ENCODE results near the gene ZNF217.
"Not testable (repeated sequence)": the region's sequence is repeated elsewhere in the genome, so short reads cannot be mapped to it uniquely, and the experiment has no call there.

Gene ZNF217

DNA sequence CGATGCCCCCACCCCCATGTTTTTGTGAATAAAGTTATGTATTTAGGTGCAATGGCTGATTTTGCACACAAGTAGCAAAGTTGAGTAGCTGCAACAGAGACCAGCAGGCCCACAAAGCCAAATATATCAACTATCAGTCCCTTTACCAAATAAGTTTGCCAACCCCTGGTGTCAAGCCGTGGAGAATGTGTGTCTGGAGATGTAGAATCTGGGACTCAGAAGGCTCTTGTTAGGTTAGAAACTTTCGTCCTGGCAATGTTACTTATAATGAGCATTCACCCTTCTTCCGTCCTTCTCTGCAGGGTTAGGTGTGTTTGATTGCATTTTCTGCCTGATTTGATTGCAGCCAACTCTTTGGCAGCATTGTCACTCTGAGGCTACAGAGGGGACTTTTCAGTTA, 57.8 kb downstream of the ZNF217 start:
- no peak for TF ChIP-seq ZFX (IDR thresholded peaks at IDR 0.05)

DNA sequence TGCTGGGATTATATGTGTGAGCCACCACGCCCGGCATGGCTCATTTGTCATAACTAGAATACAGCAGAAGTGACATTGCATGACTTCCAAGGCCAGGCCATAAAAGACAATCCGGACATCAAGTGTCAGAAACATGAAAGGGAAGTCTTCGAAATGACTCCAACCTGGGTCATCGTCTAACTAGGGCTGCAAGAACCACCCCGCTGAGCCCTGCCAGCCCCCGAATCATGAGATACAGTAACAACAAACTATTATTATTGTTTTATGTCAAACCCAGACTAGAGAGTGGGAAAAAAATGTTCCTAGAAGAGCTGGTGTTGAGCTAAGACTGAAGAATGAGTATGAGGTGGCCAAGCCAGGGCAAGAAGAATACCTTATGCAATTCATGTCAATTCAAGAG, 59.6 kb downstream of the ZNF217 start:
- TF ChIP-seq ZFX (IDR thresholded peaks at IDR 0.05), result no peak
- TF ChIP-seq CTCF (conservative IDR thresholded peaks at IDR 0.05), result no peak
- no peak overlapping the region for H3K27ac ChIP-seq

More for the DNA sequence above, 57.8 kb downstream of the ZNF217 start:
- no peak overlapping the region for H3K27ac ChIP-seq

- no peak for TF ChIP-seq ZFX (IDR thresholded peaks at IDR 0.05)
- no peak for TF ChIP-seq CTCF (conservative IDR thresholded peaks at IDR 0.05)
- H3K27ac ChIP-seq, result no peak overlapping the region
These were observed 60.1 kb downstream of the ZNF217 start for GRCh38 chr20:53533500-53533899.

DNA sequence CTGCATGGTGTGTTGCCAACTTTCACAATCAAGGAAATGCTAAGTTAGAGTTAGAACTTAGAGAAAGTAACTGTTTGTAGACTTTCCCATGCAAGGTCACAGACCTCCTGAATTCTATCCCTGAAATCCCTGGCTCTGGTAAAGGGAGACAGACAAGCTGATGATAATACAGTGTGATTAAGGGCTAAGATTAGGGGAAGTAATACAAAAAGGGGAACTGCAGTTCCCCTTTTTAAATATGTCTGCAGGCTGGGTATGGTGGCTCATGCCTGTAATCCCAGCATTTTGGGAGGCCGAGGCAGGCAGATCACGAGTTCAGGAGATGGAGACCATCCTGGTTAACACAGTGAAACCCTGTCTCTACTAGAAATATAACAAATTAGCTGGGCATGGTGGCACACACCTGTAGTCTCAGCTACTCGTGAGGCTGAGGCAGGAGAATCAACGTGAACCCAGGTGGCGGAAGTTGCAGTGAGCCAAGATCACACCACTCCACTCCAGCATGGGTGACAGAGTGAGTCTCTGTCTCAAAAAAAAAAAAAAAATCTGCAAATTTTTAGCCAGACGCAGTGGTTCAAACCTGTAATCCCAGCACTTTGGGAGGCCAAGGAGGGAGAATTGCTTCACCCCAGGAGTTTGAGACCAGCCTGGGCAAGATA, 60.9 kb downstream of the ZNF217 start:
- H3K27ac ChIP-seq, result not testable (repeated sequence)

- no peak for TF ChIP-seq CTCF (conservative IDR thresholded peaks at IDR 0.05)
- no peak for TF ChIP-seq ZFX (IDR thresholded peaks at IDR 0.05)
- no peak overlapping the region for H3K27ac ChIP-seq
These were observed 63.2 kb downstream of the ZNF217 start for GRCh38 chr20:53530440-53530839.

DNA sequence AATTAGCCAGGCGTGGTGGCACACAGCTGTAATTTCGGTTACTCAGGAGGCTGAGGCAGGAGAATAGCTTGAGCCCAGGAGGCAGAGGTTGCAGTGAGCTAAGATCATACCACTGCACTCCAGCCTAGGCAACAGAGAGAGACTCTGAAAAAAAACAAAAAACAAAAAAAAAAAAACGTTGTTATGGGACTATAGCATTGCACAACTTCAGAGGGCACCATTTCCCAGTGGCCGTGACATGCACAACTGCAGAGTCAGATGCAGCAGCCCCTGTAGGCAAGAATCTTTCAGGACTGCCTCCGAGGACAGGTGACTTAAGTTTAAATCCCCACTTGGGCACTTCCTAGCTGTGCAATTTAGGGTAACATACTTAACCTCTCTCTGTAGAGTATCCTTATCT, 64.0 kb downstream of the ZNF217 start:
- no peak for TF ChIP-seq ZFX (IDR thresholded peaks at IDR 0.05)
- no peak for TF ChIP-seq CTCF (conservative IDR thresholded peaks at IDR 0.05)
- H3K27ac ChIP-seq, result no peak overlapping the region

DNA sequence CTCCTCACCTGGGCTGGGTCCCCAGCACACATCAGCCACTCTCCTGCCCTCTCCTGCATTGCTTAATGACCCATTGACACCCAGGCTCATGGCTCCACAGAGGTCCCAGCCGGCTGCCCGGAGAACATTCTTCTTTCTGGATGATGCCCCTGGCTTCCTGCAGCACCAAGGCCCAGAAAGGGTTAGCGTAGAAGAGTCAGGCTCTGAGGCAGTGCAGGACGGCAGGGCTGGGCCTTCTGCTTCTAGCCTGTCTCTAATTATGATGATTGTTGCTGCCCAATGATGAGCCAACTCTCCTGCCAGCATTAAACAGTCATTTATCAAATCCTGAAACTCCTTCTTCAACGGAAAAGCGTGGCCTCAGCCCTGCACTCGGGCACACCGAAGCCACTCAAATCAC, 66.4 kb downstream of the ZNF217 start:
- H3K27ac ChIP-seq, result no peak overlapping the region
- TF ChIP-seq CTCF (conservative IDR thresholded peaks at IDR 0.05) (no peak), ZFX (IDR thresholded peaks at IDR 0.05) (no peak)

- TF ChIP-seq ZFX (IDR thresholded peaks at IDR 0.05), result no peak
- no peak for TF ChIP-seq CTCF (conservative IDR thresholded peaks at IDR 0.05)
- H3K27ac ChIP-seq, result no peak overlapping the region
These were observed 68.9 kb downstream of the ZNF217 start for GRCh38 chr20:53524589-53525312.

- not testable (repeated sequence) for H3K27ac ChIP-seq
These were observed 70.0 kb downstream of the ZNF217 start for GRCh38 chr20:53523615-53524014.

All from C4-2B (cell line).